WTC11 (cell line): ENCODE data around the gene CTNNA1. TPM values are rescaled to one million over a fixed set of nuclear protein-coding genes. Genes with fewer than 3 reads are reported as not detected.

Experiments
- ATAC-seq: fragments of 200-7000 bp; cut with Tn5 transposase; 2 replicates; pipeline ENCODE4 v1.10.0; 2021; ENCODE audit warnings: mild to moderate bottlenecking, moderate library complexity
- CTCF ChIA-PET: fragments of 300-600 bp; sonication (Branson Sonifier 250); formaldehyde crosslinking; loops from one replicate; lab custom pipeline; 2021; ENCODE audit warnings: antibody characterized with exemption; lab: Charles Lee
- POLR2A ChIA-PET: fragments of 350-600 bp; sonication (Branson Sonifier 250); formaldehyde crosslinking; loops from one replicate; lab custom pipeline; 2021; ENCODE audit warnings: antibody characterized with exemption; lab: Charles Lee
- DNase-seq: peaks from one replicate; pipeline ENCODE4 v3.0.0; 2021; ENCODE audit warnings: low spot score
- H3K27ac Mint-ChIP-seq: 2 replicates; pipeline ENCODE4 v1.8.0; 2021; ENCODE audit warnings: mixed read lengths
- H3K27me3 Mint-ChIP-seq: 2 replicates; pipeline ENCODE4 v1.8.0; 2021; ENCODE audit warnings: low read depth, mild to moderate bottlenecking, moderate library complexity, mixed read lengths
- H3K36me3 Mint-ChIP-seq: 2 replicates; pipeline ENCODE4 v1.8.0; 2021; ENCODE audit warnings: mixed read lengths
- H3K4me1 Mint-ChIP-seq: 2 replicates; pipeline ENCODE4 v1.8.0; 2022; ENCODE audit warnings: mixed read lengths
- H3K4me3 Mint-ChIP-seq: 2 replicates; pipeline ENCODE4 v1.8.0; 2021; ENCODE audit warnings: mild to moderate bottlenecking, moderate library complexity, mixed read lengths
- H3K9me3 Mint-ChIP-seq: 2 replicates; pipeline ENCODE4 v1.8.0; 2021; ENCODE audit warnings: mixed read lengths
- AR ChIP-seq: fragments of 250-450 bp; sonication (Bioruptor Pico); IDR thresholded peaks from 2 replicates; pipeline ENCODE4 v1.9.0; 2021; ENCODE audit warnings: mild to moderate bottlenecking
- ATF2 ChIP-seq: sonication (generic); formaldehyde crosslinking; IDR thresholded peaks from 2 replicates; pipeline ENCODE4 v1.8.1; 2022; ENCODE audit warnings: low read depth, missing genetic modification reagents, borderline replicate concordance
- ATF6 ChIP-seq: sonication (generic); formaldehyde crosslinking; IDR thresholded peaks from 2 replicates; pipeline ENCODE4 v1.8.1; 2023; ENCODE audit warnings: mild to moderate bottlenecking, missing genetic modification reagents
- CBFB ChIP-seq: sonication (generic); formaldehyde crosslinking; IDR thresholded peaks from 2 replicates; pipeline ENCODE4 v1.8.1; 2022; ENCODE audit warnings: mild to moderate bottlenecking, low read depth, missing genetic modification reagents
- CREM ChIP-seq: sonication (generic); formaldehyde crosslinking; IDR thresholded peaks from 2 replicates; pipeline ENCODE4 v1.8.1; 2022; ENCODE audit warnings: mild to moderate bottlenecking, missing genetic modification reagents, moderate library complexity
- ETV6 ChIP-seq: sonication (generic); formaldehyde crosslinking; IDR thresholded peaks from 2 replicates; pipeline ENCODE4 v1.8.1; 2022; ENCODE audit warnings: mild to moderate bottlenecking, missing genetic modification reagents
- FOXJ3 ChIP-seq: sonication (generic); formaldehyde crosslinking; IDR thresholded peaks from 2 replicates; pipeline ENCODE4 v1.9.0; 2021; ENCODE audit warnings: missing genetic modification reagents, mild to moderate bottlenecking, borderline replicate concordance
- MYBL2 ChIP-seq: sonication (generic); formaldehyde crosslinking; IDR thresholded peaks from 2 replicates; pipeline ENCODE4 v1.8.1; 2023; ENCODE audit warnings: mild to moderate bottlenecking, moderate library complexity, missing genetic modification reagents
- NR3C1 ChIP-seq: sonication (generic); formaldehyde crosslinking; conservative IDR thresholded peaks from 2 replicates; pipeline ENCODE4 v1.8.1; 2023; ENCODE audit warnings: low read depth, mild to moderate bottlenecking, missing genetic modification reagents
- PREB ChIP-seq: sonication (generic); formaldehyde crosslinking; IDR thresholded peaks from 2 replicates; pipeline ENCODE4 v1.8.1; 2022; ENCODE audit warnings: mild to moderate bottlenecking, missing genetic modification reagents, moderate library complexity, borderline replicate concordance
- RELA ChIP-seq: sonication (generic); formaldehyde crosslinking; IDR thresholded peaks from 2 replicates; pipeline ENCODE4 v1.8.1; 2022; ENCODE audit warnings: missing genetic modification reagents, mild to moderate bottlenecking, borderline replicate concordance
- RORB ChIP-seq: fragments of 250-450 bp; sonication (Bioruptor Pico); IDR thresholded peaks from 2 replicates; pipeline ENCODE4 v1.9.0; 2021; ENCODE audit warnings: mild to moderate bottlenecking
- TEAD1 ChIP-seq: sonication (generic); formaldehyde crosslinking; IDR thresholded peaks from 2 replicates; pipeline ENCODE4 v1.8.0; 2022; ENCODE audit warnings: mild to moderate bottlenecking, missing genetic modification reagents
- ZNF138 ChIP-seq: sonication (generic); formaldehyde crosslinking; conservative IDR thresholded peaks from 2 replicates; pipeline ENCODE4 v1.8.1; 2022; ENCODE audit warnings: mild to moderate bottlenecking, moderate library complexity, missing genetic modification reagents
- ZNF281 ChIP-seq: sonication (generic); formaldehyde crosslinking; IDR thresholded peaks from 2 replicates; pipeline ENCODE4 v1.8.0; 2023; ENCODE audit warnings: mild to moderate bottlenecking, missing genetic modification reagents
- ZNF317 ChIP-seq: sonication (generic); formaldehyde crosslinking; IDR thresholded peaks from 2 replicates; pipeline ENCODE4 v1.8.1; 2023; ENCODE audit warnings: low read depth, mild to moderate bottlenecking, moderate library complexity, missing genetic modification reagents, borderline replicate concordance
- ZNF425 ChIP-seq: fragments of 250-450 bp; sonication (Bioruptor Pico); conservative IDR thresholded peaks from 2 replicates; pipeline ENCODE4 v1.9.0; 2021; ENCODE audit warnings: mild to moderate bottlenecking
- total RNA-seq: library from RNA; stranded (reverse); gene quantifications from 3 replicates; pipeline ENCODE4 v1.2.3, GENCODE V29; 2021
- TF ChIP-seq, protein P1 (sequence below): sonication (generic); formaldehyde crosslinking; conservative IDR thresholded peaks from 2 replicates; pipeline ENCODE4 v1.8.1; 2023; ENCODE audit warnings: mild to moderate bottlenecking, low read depth, missing genetic modification reagents, moderate library complexity

CTNNA1 gene
- total RNA-seq, 1 experiment from 2014 or later = 309 TPM

- POLR2A ChIA-PET = no interaction called here
- no peak for DNase-seq
- H3K4me1 Mint-ChIP-seq = peaks cover 17% of the 10 kb centered on the region
- no peak overlapping the region; the same call in 1 of the 2 replicates for H3K27ac Mint-ChIP-seq
- H3K36me3 Mint-ChIP-seq = peaks cover 32% of the 10 kb centered on the region
- no peak for TF ChIP-seq MYBL2 (CRISPR knock-in tag)
- TF ChIP-seq ZNF425 (CRISPR knock-in tag) = no peak
- no peak for TF ChIP-seq FOXJ3 (CRISPR knock-in tag)
- TF ChIP-seq PREB (CRISPR knock-in tag) = no peak
- no peak for TF ChIP-seq RELA (CRISPR knock-in tag)
- ATAC-seq = no peak
- no peak overlapping the region for H3K4me3 Mint-ChIP-seq
- no peaks in the 10 kb centered on the region for H3K27me3 Mint-ChIP-seq
- H3K9me3 Mint-ChIP-seq = no peaks in the 10 kb centered on the region
- CTCF ChIA-PET = interaction anchor here (1.8 kb wide), 1 partner anchor 109 kb away, joined by 7 read pairs; no protein-coding TSS in a partner anchor
These were observed 145.5 kb downstream of the CTNNA1 start for GRCh38 chr5:138898742-138899141.

- no peak overlapping the region for H3K4me3 Mint-ChIP-seq
- DNase-seq (no peak), ATAC-seq (no peak)
- H3K27me3 Mint-ChIP-seq = no peaks in the 10 kb centered on the region
- ChIA-PET POLR2A (no interaction called here), CTCF (no interaction called here)
- H3K36me3 Mint-ChIP-seq = peaks cover 42% of the 10 kb centered on the region
- H3K9me3 Mint-ChIP-seq = no peaks in the 10 kb centered on the region
- no peak overlapping the region for H3K27ac Mint-ChIP-seq
- peaks cover 17% of the 10 kb centered on the region for H3K4me1 Mint-ChIP-seq
- TF ChIP-seq, protein P1, sequence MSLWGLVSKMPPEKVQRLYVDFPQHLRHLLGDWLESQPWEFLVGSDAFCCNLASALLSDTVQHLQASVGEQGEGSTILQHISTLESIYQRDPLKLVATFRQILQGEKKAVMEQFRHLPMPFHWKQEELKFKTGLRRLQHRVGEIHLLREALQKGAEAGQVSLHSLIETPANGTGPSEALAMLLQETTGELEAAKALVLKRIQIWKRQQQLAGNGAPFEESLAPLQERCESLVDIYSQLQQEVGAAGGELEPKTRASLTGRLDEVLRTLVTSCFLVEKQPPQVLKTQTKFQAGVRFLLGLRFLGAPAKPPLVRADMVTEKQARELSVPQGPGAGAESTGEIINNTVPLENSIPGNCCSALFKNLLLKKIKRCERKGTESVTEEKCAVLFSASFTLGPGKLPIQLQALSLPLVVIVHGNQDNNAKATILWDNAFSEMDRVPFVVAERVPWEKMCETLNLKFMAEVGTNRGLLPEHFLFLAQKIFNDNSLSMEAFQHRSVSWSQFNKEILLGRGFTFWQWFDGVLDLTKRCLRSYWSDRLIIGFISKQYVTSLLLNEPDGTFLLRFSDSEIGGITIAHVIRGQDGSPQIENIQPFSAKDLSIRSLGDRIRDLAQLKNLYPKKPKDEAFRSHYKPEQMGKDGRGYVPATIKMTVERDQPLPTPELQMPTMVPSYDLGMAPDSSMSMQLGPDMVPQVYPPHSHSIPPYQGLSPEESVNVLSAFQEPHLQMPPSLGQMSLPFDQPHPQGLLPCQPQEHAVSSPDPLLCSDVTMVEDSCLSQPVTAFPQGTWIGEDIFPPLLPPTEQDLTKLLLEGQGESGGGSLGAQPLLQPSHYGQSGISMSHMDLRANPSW = no peak
- TF ChIP-seq ATF2 (CRISPR knock-in tag) (no peak), ETV6 (CRISPR knock-in tag) (no peak), ZNF281 (CRISPR knock-in tag) (no peak), ZNF138 (no peak), NR3C1 (CRISPR knock-in tag) (no peak), AR (CRISPR knock-in tag) (no peak), RORB (no peak), TEAD1 (CRISPR knock-in tag) (no peak), ZNF317 (CRISPR knock-in tag) (no peak), CBFB (no peak), ATF6 (no peak), CREM (CRISPR knock-in tag) (no peak)
These were observed 147.2 kb downstream of the CTNNA1 start for GRCh38 chr5:138900281-138900965.
